ENCODE measurements around the gene IFI30. TPM values are rescaled to one million over a fixed set of nuclear protein-coding genes. Genes with fewer than 3 reads are reported as not detected.

IFI30 gene
- total RNA-seq, 1 donor from 2014 or later: 17.6 TPM

Other genes starting within 250 kb of the IFI30 start
- 37.9 and 62.2 TPM in 2 replicates for gene CCDC124, start 240.8 kb upstream of the IFI30 start, total RNA-seq
- not detected in 2 replicates for gene KCNN1, start 206.7 kb upstream of the IFI30 start, total RNA-seq
- 6.1 and 7.2 TPM in 2 replicates for gene ARRDC2, start 165.6 kb upstream of the IFI30 start, total RNA-seq
- gene IL12RB1, start 86.9 kb upstream of the IFI30 start, total RNA-seq: under 0.01 TPM in 1 of 2 replicates, not detected in the other
- gene MAST3, start 76.0 kb upstream of the IFI30 start, total RNA-seq: 0.79 and 2.2 TPM in 2 replicates
- gene PIK3R2, start 20.6 kb upstream of the IFI30 start, total RNA-seq: 2.6 and 4.0 TPM in 2 replicates
- gene MPV17L2, start 19.4 kb downstream of the IFI30 start, total RNA-seq: 8.7 and 9.5 TPM in 2 replicates
- 0.53 and 1.0 TPM in 2 replicates for gene RAB3A, start 30.2 kb downstream of the IFI30 start, total RNA-seq
- 0.26 and 0.38 TPM in 2 replicates for gene PDE4C, start 52.6 kb downstream of the IFI30 start, total RNA-seq
- gene IQCN, start 100.6 kb downstream of the IFI30 start, total RNA-seq: under 0.01 TPM in 1 of 2 replicates, not detected in the other
- 54.0 and 89.0 TPM in 2 replicates for gene JUND, start 107.8 kb downstream of the IFI30 start, total RNA-seq
- 208 and 260 TPM in 2 replicates for gene LSM4, start 149.3 kb downstream of the IFI30 start, total RNA-seq
- 8.2 and 12.6 TPM in 2 replicates for gene PGPEP1, start 166.8 kb downstream of the IFI30 start, total RNA-seq
- gene GDF15, start 212.3 kb downstream of the IFI30 start, total RNA-seq: 123 and 166 TPM in 2 replicates
- under 0.01 TPM in 1 of 2 replicates, not detected in the other for gene LRRC25, start 223.8 kb downstream of the IFI30 start, total RNA-seq
- gene SSBP4, start 245.6 kb downstream of the IFI30 start, total RNA-seq: 13.2 and 17.1 TPM in 2 replicates

All from bronchial epithelial cell (primary cell).